GM19099 (cell line): ENCODE results near the gene TYMP.

Experiments
- POLR2A ChIP-seq: IDR thresholded peaks from 3 replicates; pipeline ENCODE4 v1.6.1; 2011; ENCODE audit warnings: low read depth; ENCODE audit not compliant: insufficient read length; ENCODE audit errors: extremely low read depth

Gene TYMP

GRCh38 chr22:50490531-50491308 is 39.1 kb downstream of the TYMP start:
- no peak for TF ChIP-seq POLR2A

- TF ChIP-seq POLR2A, result no peak
Observed at GRCh38 chr22:50489363-50490243, 40.2 kb downstream of the TYMP start.

GRCh38 chr22:50488886-50489285 is 40.9 kb downstream of the TYMP start:
- TF ChIP-seq POLR2A, result no peak

- no peak for TF ChIP-seq POLR2A
Observed at GRCh38 chr22:50488006-50488677, 41.7 kb downstream of the TYMP start.

- TF ChIP-seq POLR2A, result no peak
Observed at GRCh38 chr22:50487290-50488005, 42.4 kb downstream of the TYMP start.

- TF ChIP-seq POLR2A, result no peak
Observed at GRCh38 chr22:50486561-50487289, 43.1 kb downstream of the TYMP start, which contains the start of gene MIOX. Gene MIOX, plus strand, starts transcription at chr22:50486859. Its CDS starts 39 bp downstream, at chr22:50486898.

- no peak for TF ChIP-seq POLR2A
Observed at GRCh38 chr22:50485221-50486131, 44.3 kb downstream of the TYMP start.

- no peak for TF ChIP-seq POLR2A
Observed at GRCh38 chr22:50483977-50484853, 45.6 kb downstream of the TYMP start.

- TF ChIP-seq POLR2A, result no peak
Observed at GRCh38 chr22:50483556-50483955, 46.3 kb downstream of the TYMP start.

- TF ChIP-seq POLR2A, result no peak
Observed at GRCh38 chr22:50483106-50483505, 46.7 kb downstream of the TYMP start.

GRCh38 chr22:50482107-50483074 is 47.4 kb downstream of the TYMP start:
- no peak for TF ChIP-seq POLR2A
